Glutamatergic neuron (in vitro differentiated cells): ENCODE data around the gene NHERF2. TPM values are rescaled to one million over a fixed set of nuclear protein-coding genes. Genes with fewer than 3 reads are reported as not detected.

Experiments
- DNase-seq: peaks from one replicate; pipeline ENCODE4 v3.0.0; 2022
- H3K27ac Mint-ChIP-seq: one replicate; pipeline ENCODE4 v1.8.0; 2020; ENCODE audit warnings: mild to moderate bottlenecking, mixed read lengths, inconsistent platforms; ENCODE audit not compliant: unreplicated experiment
- H3K27me3 Mint-ChIP-seq: one replicate; pipeline ENCODE4 v1.8.0; 2020; ENCODE audit warnings: mild to moderate bottlenecking, moderate library complexity, mixed read lengths, inconsistent platforms; ENCODE audit not compliant: unreplicated experiment
- H3K36me3 Mint-ChIP-seq: one replicate; pipeline ENCODE4 v1.8.0; 2020; ENCODE audit warnings: mild to moderate bottlenecking, mixed read lengths, inconsistent platforms; ENCODE audit not compliant: unreplicated experiment
- H3K4me1 Mint-ChIP-seq: one replicate; pipeline ENCODE4 v1.8.0; 2020; ENCODE audit warnings: mild to moderate bottlenecking, low read depth, mixed read lengths, inconsistent platforms; ENCODE audit not compliant: unreplicated experiment
- H3K4me3 Mint-ChIP-seq: one replicate; pipeline ENCODE4 v1.8.0; 2020; ENCODE audit warnings: mild to moderate bottlenecking, mixed read lengths, inconsistent platforms; ENCODE audit not compliant: unreplicated experiment
- H3K9me3 Mint-ChIP-seq: one replicate; pipeline ENCODE4 v1.8.0; 2020; ENCODE audit warnings: mild to moderate bottlenecking, moderate library complexity, mixed read lengths, inconsistent platforms; ENCODE audit not compliant: unreplicated experiment
- total RNA-seq: library from RNA; stranded (reverse); fragmentation: NEBNext Ultra II Directional; extraction: Animal tissue kit (Norgen Biotek cat#: 25700); gene quantifications from one replicate; pipeline ENCODE4 v1.2.1, GENCODE V29; 2021; ENCODE audit not compliant: unreplicated experiment
- TF ChIP-seq, protein P1 (sequence below): fragments of 200-600 bp; sonication (generic); IDR thresholded peaks from one replicate; pipeline ENCODE4 v1.5.0; 2021; ENCODE audit not compliant: partially characterized antibody, unreplicated experiment

Gene NHERF2
- total RNA-seq, 1 donor from 2014 or later = 22.3 TPM

DNA sequence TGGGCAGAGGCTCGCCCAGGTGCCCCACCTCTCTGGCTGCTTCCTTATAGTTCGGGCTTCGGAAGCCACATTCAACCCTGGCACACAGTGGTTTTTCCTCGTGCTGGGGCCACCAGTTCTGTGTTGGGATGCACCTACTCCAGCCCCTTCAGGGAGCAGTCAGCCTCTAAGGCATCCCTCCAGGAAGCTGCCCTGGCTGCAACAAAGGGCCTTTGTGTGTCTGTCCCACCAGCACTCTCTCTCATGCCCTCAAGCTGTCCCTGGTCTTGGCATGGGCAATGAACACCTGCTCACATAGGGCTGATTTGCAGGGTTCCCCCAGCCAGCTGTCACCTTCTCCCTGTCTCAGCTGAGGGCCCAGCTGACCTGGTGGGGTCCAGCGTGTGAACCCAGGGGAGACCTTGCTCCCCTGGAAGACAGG lies 44.7 kb upstream of the NHERF2 start:
- Mint-ChIP-seq H3K4me1 (peaks cover 16% of the 10 kb centered on the region), H3K36me3 (no peaks in the 10 kb centered on the region), H3K4me3 (peak overlapping the region; percentile 87), H3K27ac (peak overlapping the region; percentile 92), H3K27me3 (peaks cover 11% of the 10 kb centered on the region), H3K9me3 (peaks cover 2% of the 10 kb centered on the region)
- DNase-seq = no peak
- TF ChIP-seq, protein P1, sequence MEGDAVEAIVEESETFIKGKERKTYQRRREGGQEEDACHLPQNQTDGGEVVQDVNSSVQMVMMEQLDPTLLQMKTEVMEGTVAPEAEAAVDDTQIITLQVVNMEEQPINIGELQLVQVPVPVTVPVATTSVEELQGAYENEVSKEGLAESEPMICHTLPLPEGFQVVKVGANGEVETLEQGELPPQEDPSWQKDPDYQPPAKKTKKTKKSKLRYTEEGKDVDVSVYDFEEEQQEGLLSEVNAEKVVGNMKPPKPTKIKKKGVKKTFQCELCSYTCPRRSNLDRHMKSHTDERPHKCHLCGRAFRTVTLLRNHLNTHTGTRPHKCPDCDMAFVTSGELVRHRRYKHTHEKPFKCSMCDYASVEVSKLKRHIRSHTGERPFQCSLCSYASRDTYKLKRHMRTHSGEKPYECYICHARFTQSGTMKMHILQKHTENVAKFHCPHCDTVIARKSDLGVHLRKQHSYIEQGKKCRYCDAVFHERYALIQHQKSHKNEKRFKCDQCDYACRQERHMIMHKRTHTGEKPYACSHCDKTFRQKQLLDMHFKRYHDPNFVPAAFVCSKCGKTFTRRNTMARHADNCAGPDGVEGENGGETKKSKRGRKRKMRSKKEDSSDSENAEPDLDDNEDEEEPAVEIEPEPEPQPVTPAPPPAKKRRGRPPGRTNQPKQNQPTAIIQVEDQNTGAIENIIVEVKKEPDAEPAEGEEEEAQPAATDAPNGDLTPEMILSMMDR = no peak

DNA sequence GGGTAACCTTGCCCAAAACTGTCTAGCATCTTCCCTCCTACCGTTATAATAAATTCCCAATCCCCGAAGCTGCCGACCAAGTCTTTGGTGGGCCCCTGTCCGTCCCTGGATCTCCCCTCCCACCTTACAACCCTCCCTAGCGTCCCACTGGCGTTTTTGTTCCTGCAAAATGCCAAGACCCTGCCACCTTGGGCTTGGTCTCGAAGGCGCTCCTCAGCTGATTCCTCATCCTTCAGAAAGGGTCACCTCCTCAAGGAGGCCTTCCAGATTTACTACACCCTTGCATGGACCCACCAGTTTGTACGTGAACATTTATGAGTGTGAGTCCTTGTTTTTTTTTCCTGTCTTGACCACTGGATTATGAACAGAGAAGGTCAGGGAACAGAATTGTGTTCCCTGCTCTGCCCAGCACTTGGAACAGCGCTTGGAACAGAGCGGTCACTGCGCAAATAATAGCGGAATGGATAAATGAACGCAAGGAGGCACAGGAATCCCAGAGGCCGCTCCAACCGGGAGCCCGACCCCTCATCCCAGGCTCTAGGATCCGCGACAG lies 43.6 kb upstream of the NHERF2 start:
- peaks cover 16% of the 10 kb centered on the region for H3K4me1 Mint-ChIP-seq
- H3K4me3 Mint-ChIP-seq = peak overlapping the region; percentile 87
- H3K9me3 Mint-ChIP-seq = peaks cover 2% of the 10 kb centered on the region
- H3K36me3 Mint-ChIP-seq = no peaks in the 10 kb centered on the region
- peak overlapping the region; percentile 92 for H3K27ac Mint-ChIP-seq
- H3K27me3 Mint-ChIP-seq = peaks cover 11% of the 10 kb centered on the region
- TF ChIP-seq, protein P1 = no peak
- DNase-seq = no peak

DNA sequence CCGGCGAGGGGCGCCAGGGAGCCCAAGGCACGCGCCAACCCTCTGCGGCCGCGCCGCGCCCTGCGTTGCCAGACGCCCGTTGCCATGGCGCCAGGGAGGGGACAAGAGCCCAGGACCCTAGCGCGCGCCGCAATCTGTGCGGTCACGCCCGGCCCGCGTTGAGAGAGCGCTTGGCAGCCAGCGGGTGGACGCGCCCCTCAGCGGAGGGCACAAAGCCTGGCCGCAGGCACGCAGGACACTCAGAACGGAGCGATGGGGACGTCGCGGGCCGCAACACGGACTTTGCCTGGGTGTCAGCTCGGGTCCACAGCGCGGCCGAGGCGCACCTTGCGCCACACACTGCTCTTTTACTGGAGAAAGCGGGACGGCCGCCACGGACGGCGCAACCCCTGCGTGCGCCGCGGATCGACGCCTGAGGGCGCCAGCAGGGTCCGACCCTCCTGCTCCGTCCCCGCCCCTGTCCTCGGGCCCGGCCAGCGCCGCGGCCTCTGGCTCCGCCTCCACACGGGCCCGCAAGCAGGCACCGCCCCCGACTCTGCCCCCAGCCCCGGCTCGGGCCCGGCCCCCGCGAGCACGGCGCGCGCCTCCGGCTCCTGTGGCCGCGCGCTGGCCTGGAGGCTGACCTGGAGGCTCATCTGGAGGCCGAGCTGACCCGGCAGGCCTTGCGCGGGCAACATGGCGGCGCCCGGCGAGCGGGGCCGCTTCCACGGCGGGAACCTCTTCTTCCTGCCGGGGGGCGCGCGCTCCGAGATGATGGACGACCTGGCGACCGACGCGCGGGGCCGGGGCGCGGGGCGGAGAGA lies 43.0 kb upstream of the NHERF2 start, which contains the start of gene GFER:
Gene GFER, plus strand, starts transcription at position 650 of the 803 bp plus-strand sequence. Its CDS starts 26 bp downstream, at position 676.
- Mint-ChIP-seq H3K27me3 (peaks cover 14% of the 10 kb centered on the region), H3K9me3 (peaks cover 7% of the 10 kb centered on the region)

DNA sequence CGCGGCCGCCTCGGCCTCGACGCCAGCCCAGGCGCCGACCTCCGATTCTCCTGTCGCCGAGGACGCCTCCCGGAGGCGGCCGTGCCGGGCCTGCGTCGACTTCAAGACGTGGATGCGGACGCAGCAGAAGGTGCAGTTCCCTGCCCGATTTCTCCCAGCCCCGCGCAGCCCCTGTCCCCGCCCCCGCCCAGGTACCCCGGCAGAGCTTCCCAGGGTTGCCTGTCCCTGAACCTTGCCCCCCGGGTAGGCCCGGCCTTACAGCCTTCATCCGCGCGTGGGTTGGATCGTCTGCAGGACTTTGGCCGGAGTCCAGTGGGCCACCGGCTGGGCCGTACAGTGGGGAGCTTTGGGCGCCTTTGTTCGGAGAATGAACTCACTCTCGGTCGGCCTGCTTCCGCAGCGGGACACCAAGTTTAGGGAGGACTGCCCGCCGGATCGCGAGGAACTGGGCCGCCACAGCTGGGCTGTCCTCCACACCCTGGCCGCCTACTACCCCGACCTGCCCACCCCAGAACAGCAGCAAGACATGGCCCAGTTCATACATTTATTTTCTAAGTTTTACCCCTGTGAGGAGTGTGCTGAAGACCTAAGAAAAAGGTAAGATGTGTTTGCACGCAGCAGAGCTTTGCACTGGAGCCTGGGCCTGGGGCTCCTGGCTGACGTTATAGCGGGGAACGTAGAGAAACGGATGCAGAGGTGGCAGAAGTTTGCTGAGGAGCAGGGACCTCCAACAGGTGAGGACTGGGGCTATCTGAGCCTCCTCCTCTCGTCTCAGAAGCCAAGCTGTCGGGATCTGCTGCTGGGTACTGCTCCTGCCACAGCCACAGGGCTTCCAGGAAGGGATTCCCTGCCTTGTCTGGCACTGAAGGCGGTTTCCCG lies 42.1 kb upstream of the NHERF2 start:
- DNase-seq = no peak
- Mint-ChIP-seq H3K27ac (peak overlapping the region; percentile 78), H3K4me3 (peak overlapping the region; percentile 85), H3K36me3 (no peaks in the 10 kb centered on the region), H3K9me3 (peaks cover 7% of the 10 kb centered on the region), H3K27me3 (peaks cover 16% of the 10 kb centered on the region), H3K4me1 (peaks cover 21% of the 10 kb centered on the region)
- TF ChIP-seq, protein P1 = no peak

More for the DNA sequence above, 43.0 kb upstream of the NHERF2 start, which contains the start of gene GFER:
- peak; percentile 97 for DNase-seq
- Mint-ChIP-seq H3K4me3 (peak within 1 kb of the TSS; percentile 87), H3K36me3 (no peaks in the 10 kb centered on the region), H3K27ac (peak within 1 kb of the TSS; percentile 92), H3K4me1 (peaks cover 19% of the 10 kb centered on the region)
- TF ChIP-seq, protein P1 = no peak
